Measurements from ENCODE around the gene ZNF33B.
"Not testable (repeated sequence)": the region's sequence is repeated elsewhere in the genome, so short reads cannot be mapped to it uniquely, and the experiment has no call there.

The ZNF33B gene

GRCh38 chr10:42609872-42610271, 28.5 kb downstream of the ZNF33B start:
- DNase-seq, result no peak

GRCh38 chr10:42598249-42598873, 40.0 kb downstream of the ZNF33B start:
- no peak for DNase-seq

- no peak for DNase-seq
Observed at GRCh38 chr10:42596196-42596595, 42.2 kb downstream of the ZNF33B start.

- DNase-seq, result no peak
Observed at GRCh38 chr10:42594246-42594650, 44.1 kb downstream of the ZNF33B start.

- no peak for DNase-seq
Observed at GRCh38 chr10:42593284-42593683, 45.1 kb downstream of the ZNF33B start.

- DNase-seq, result no peak
Observed at GRCh38 chr10:42583828-42584227, 54.5 kb downstream of the ZNF33B start.

GRCh38 chr10:42578019-42578418, 60.4 kb downstream of the ZNF33B start:
- no peak for DNase-seq

- no peak for DNase-seq
Observed at GRCh38 chr10:42576338-42576737, 62.0 kb downstream of the ZNF33B start.

GRCh38 chr10:42574336-42574735, 64.0 kb downstream of the ZNF33B start:
- DNase-seq, result no peak

- no peak for DNase-seq
Observed at GRCh38 chr10:42556931-42557330, 81.4 kb downstream of the ZNF33B start.

- not testable (repeated sequence) for DNase-seq
Observed at GRCh38 chr10:42553576-42553975, 84.8 kb downstream of the ZNF33B start.

GRCh38 chr10:42553064-42553407, 85.3 kb downstream of the ZNF33B start:
- no peak for DNase-seq

- DNase-seq, result peak; percentile 94 to 97
Observed at GRCh38 chr10:42552188-42553063, 85.9 kb downstream of the ZNF33B start.

- peak in 1 of 2 experiments; percentile 4 for DNase-seq
Observed at GRCh38 chr10:42551582-42552187, 86.7 kb downstream of the ZNF33B start.

- no peak for DNase-seq
Observed at GRCh38 chr10:42549851-42550250, 88.5 kb downstream of the ZNF33B start.

GRCh38 chr10:42548254-42548653, 90.1 kb downstream of the ZNF33B start:
- no peak for DNase-seq

- DNase-seq, result no peak
Observed at GRCh38 chr10:42544945-42545344, 93.4 kb downstream of the ZNF33B start.

GRCh38 chr10:42543840-42544372, 94.5 kb downstream of the ZNF33B start:
- DNase-seq, result no peak

Measured in activated CD4-positive, alpha-beta T cell treated with anti-CD3 and anti-CD28 coated beads, Interleukin-2, amount 50 U/mL, for 48 hours (primary cell).